Type B pancreatic cell (in vitro differentiated cells): ENCODE measurements around the gene CSRNP2. TPM values are rescaled to one million over a fixed set of nuclear protein-coding genes. Genes with fewer than 3 reads are reported as not detected.

Source experiments
- DNase-seq: peaks from one replicate; pipeline ENCODE4 v3.0.0; 2021; ENCODE audit warnings: mixed read lengths; ENCODE audit not compliant: unreplicated experiment; ENCODE audit errors: extremely low spot score
- H3K27ac Mint-ChIP-seq: 2 replicates; pipeline ENCODE4 v1.8.0; 2021; ENCODE audit warnings: mild to moderate bottlenecking, mixed read lengths
- H3K27me3 Mint-ChIP-seq: 2 replicates; pipeline ENCODE4 v1.8.0; 2021; ENCODE audit warnings: mixed read lengths
- H3K36me3 Mint-ChIP-seq: 2 replicates; pipeline ENCODE4 v1.8.0; 2021; ENCODE audit warnings: mixed read lengths
- H3K4me1 Mint-ChIP-seq: one replicate; pipeline ENCODE4 v1.8.0; 2021; ENCODE audit warnings: mixed read lengths; ENCODE audit not compliant: unreplicated experiment
- H3K4me3 Mint-ChIP-seq: 2 replicates; pipeline ENCODE4 v1.8.0; 2021; ENCODE audit warnings: mild to moderate bottlenecking, mixed read lengths
- H3K9me3 Mint-ChIP-seq: 2 replicates; pipeline ENCODE4 v1.8.0; 2021; ENCODE audit warnings: mixed read lengths
- CTCF ChIP-seq: fragments of 200-600 bp; sonication (generic); conservative IDR thresholded peaks from 2 replicates; pipeline ENCODE4 v1.5.0; 2021; ENCODE audit warnings: antibody characterized with exemption, mild to moderate bottlenecking
- long read RNA-seq: library from polyadenylated mRNA; unstranded; transcript quantifications from one replicate; pipeline ENCODE4 v2.0.0, GENCODE V29; 2020
- total RNA-seq: library from RNA; stranded (reverse); gene quantifications from 2 replicates; pipeline ENCODE4 v1.2.1, GENCODE V29; 2021; ENCODE audit warnings: low replicate concordance

CSRNP2 gene
- 32.1 and 55.5 TPM in 2 replicates for total RNA-seq
- long read RNA-seq, partial matches to known transcripts, result 0 of 9 reads
- long read RNA-seq, other reads (novel, unspliced or antisense), result 9 of 9 reads

GRCh38 chr12:51083126-51083833 is at the start of gene CSRNP2:
Gene CSRNP2, minus strand, starts transcription at chr12:51083596. Its CDS starts 7,035 bp downstream, at chr12:51076561.
- no peak for TF ChIP-seq CTCF
- H3K4me1 Mint-ChIP-seq, result peaks cover 26% of the 10 kb centered on the region
- peaks cover 7% of the 10 kb centered on the region for H3K36me3 Mint-ChIP-seq
- H3K27ac Mint-ChIP-seq, result peak within 1 kb of the TSS; percentile 95
- H3K4me3 Mint-ChIP-seq, result peak within 1 kb of the TSS; percentile 100
- no peaks in the 10 kb centered on the region for H3K27me3 Mint-ChIP-seq
- H3K9me3 Mint-ChIP-seq, result no peaks in the 10 kb centered on the region
- DNase-seq, result peak; percentile 98

- Mint-ChIP-seq H3K27ac (no peak overlapping the region), H3K9me3 (no peaks in the 10 kb centered on the region)
- TF ChIP-seq CTCF, result no peak
Observed at GRCh38 chr12:51132693-51133092, 49.3 kb upstream of the CSRNP2 start.

GRCh38 chr12:51131745-51132521 is 48.5 kb upstream of the CSRNP2 start:
- H3K36me3 Mint-ChIP-seq, result peaks cover 11% of the 10 kb centered on the region
- H3K4me3 Mint-ChIP-seq, result no peak overlapping the region
- peaks cover 3% of the 10 kb centered on the region for H3K4me1 Mint-ChIP-seq
- no peaks in the 10 kb centered on the region for H3K9me3 Mint-ChIP-seq
- no peak for DNase-seq
- H3K27ac Mint-ChIP-seq, result no peak overlapping the region
- TF ChIP-seq CTCF, result no peak
- no peaks in the 10 kb centered on the region for H3K27me3 Mint-ChIP-seq

More at GRCh38 chr12:51132693-51133092, 49.3 kb upstream of the CSRNP2 start:
- Mint-ChIP-seq H3K4me3 (no peak overlapping the region), H3K27me3 (no peaks in the 10 kb centered on the region), H3K36me3 (peaks cover 11% of the 10 kb centered on the region), H3K4me1 (no peaks in the 10 kb centered on the region)
- DNase-seq, result no peak

- Mint-ChIP-seq H3K36me3 (peaks cover 20% of the 10 kb centered on the region), H3K4me1 (peaks cover 5% of the 10 kb centered on the region), H3K4me3 (no peak overlapping the region), H3K27me3 (no peaks in the 10 kb centered on the region), H3K27ac (no peak overlapping the region), H3K9me3 (no peaks in the 10 kb centered on the region)
- no peak for TF ChIP-seq CTCF
- DNase-seq, result no peak
Observed at GRCh38 chr12:51128919-51129318, 45.5 kb upstream of the CSRNP2 start.

- H3K27ac Mint-ChIP-seq, result peak overlapping the region; percentile 19
- no peak for DNase-seq
- TF ChIP-seq CTCF, result no peak
- no peaks in the 10 kb centered on the region for H3K9me3 Mint-ChIP-seq
- H3K4me1 Mint-ChIP-seq, result peaks cover 5% of the 10 kb centered on the region
- H3K36me3 Mint-ChIP-seq, result peaks cover 21% of the 10 kb centered on the region
- no peaks in the 10 kb centered on the region for H3K27me3 Mint-ChIP-seq
- no peak overlapping the region for H3K4me3 Mint-ChIP-seq
Observed at GRCh38 chr12:51127050-51127729, 43.8 kb upstream of the CSRNP2 start.
